ENCODE measurements around the gene SNX22.

SNX22 gene

GRCh38 chr15:64155802-64156651, 4.5 kb downstream of the SNX22 start:
- no peak for DNase-seq

- no peak for DNase-seq
These were observed 5.3 kb downstream of the SNX22 start for GRCh38 chr15:64156652-64157331.

GRCh38 chr15:64157599-64158125, 6.1 kb downstream of the SNX22 start:
- DNase-seq, result no peak

- no peak for DNase-seq
These were observed 7.0 kb downstream of the SNX22 start for GRCh38 chr15:64158363-64159134.

GRCh38 chr15:64161688-64162477, 10.4 kb downstream of the SNX22 start:
- DNase-seq, result no peak

- DNase-seq, result peak in 3 of 51 donors; percentile 59 to 84 (median 78)
These were observed 10.9 kb downstream of the SNX22 start for GRCh38 chr15:64162478-64162868.

- peak; percentile 55 to 99 (median 97) for DNase-seq
These were observed 11.5 kb downstream of the SNX22 start, which contains the start of gene PPIB for GRCh38 chr15:64162869-64163658. TSS of gene PPIB (minus strand) at chr15:64163022. CDS start at chr15:64162986, 36 bp downstream.

- DNase-seq, result peak in 5 of 51 donors; percentile 19 to 35 (median 22)
These were observed 12.3 kb downstream of the SNX22 start for GRCh38 chr15:64163659-64164362.

- DNase-seq, result no peak
These were observed 12.9 kb downstream of the SNX22 start for GRCh38 chr15:64164436-64164835.

GRCh38 chr15:64166102-64166890, 14.8 kb downstream of the SNX22 start:
- DNase-seq, result no peak

GRCh38 chr15:64180235-64180824, 28.8 kb downstream of the SNX22 start:
- peak in 20 of 51 donors; percentile 7 to 61 (median 32) for DNase-seq

GRCh38 chr15:64182859-64183370, 31.4 kb downstream of the SNX22 start:
- no peak for DNase-seq

- no peak for DNase-seq
These were observed 33.8 kb downstream of the SNX22 start for GRCh38 chr15:64185146-64185911.

- DNase-seq, result no peak
These were observed 36.1 kb downstream of the SNX22 start for GRCh38 chr15:64187396-64188191.

GRCh38 chr15:64191971-64192830, 40.7 kb downstream of the SNX22 start:
- DNase-seq, result no peak

Data from hypothalamus (tissue), 51 donors.